B cell (primary cell): ENCODE results near the gene CCR5AS.
"Not testable (repeated sequence)": the region's sequence is repeated elsewhere in the genome, so short reads cannot be mapped to it uniquely, and the experiment has no call there.

Experiments used
- ATAC-seq: fragments of 200-7000 bp; cut with Tn5 transposase; one replicate; pipeline ENCODE4 v1.10.0; 2021; ENCODE audit warnings: low read depth, mild to moderate bottlenecking, moderate number of reproducible peaks, moderate library complexity
- CTCF ChIA-PET: fragments of 350-600 bp; sonication (Branson Sonifier 250); formaldehyde crosslinking; loops from one replicate; lab custom pipeline; 2021; ENCODE audit warnings: antibody characterized with exemption, inconsistent platforms; lab: Charles Lee
- POLR2A ChIA-PET: fragments of 350-600 bp; sonication (Branson Sonifier 250); formaldehyde crosslinking; loops from one replicate; lab custom pipeline; 2021; ENCODE audit warnings: antibody characterized with exemption; lab: Charles Lee
- DNase-seq: peaks from one replicate; pipeline ENCODE4 v3.0.0; 2013
- H2AFZ ChIP-seq: 2 replicates; pipeline ENCODE4 v1.6.1; 2012; ENCODE audit warnings: mild to moderate bottlenecking, low read depth, low read length; ENCODE audit not compliant: insufficient read depth, poor library complexity, severe bottlenecking
- H3K27ac ChIP-seq, 2 donors: 1 replicate in 1 of 2; 2 replicates in 1 of 2; pipeline ENCODE4 v1.5.1; 2012 to 2013; ENCODE audit warnings: low read length in 2 of 2, mild to moderate bottlenecking in 2 of 2, moderate library complexity in 1 of 2
- H3K27me3 ChIP-seq, 4 experiments: fragments of 200-600 bp in 1 of 4; sonication (generic) in 1 of 4; replicated peaks in 1 of 4; 1 replicate in 2 of 4; 2 replicates in 2 of 4; pipeline versions ENCODE4 v1.6.1 to v1.7.0; 2013 to 2016; ENCODE audit warnings: low read length in 3 of 4, mild to moderate bottlenecking in 2 of 4, mixed read lengths in 1 of 4, moderate library complexity in 1 of 4; ENCODE audit not compliant: insufficient read depth in 4 of 4, control insufficient read depth in 3 of 4; ENCODE audit errors: control extremely low read depth in 1 of 4
- H3K36me3 ChIP-seq, 2 experiments: replicated peaks in 1 of 2; 1 replicate in 1 of 2; 2 replicates in 1 of 2; pipeline versions ENCODE4 v1.6.1 to v1.7.1; 2013; ENCODE audit warnings: low read length in 1 of 2; ENCODE audit not compliant: insufficient read depth in 2 of 2, control insufficient read depth in 1 of 2; ENCODE audit errors: control extremely low read depth in 1 of 2, extremely low read depth in 1 of 2
- H3K4me1 ChIP-seq, 2 donors: fragments of 200-600 bp in 1 of 2; sonication (generic) in 1 of 2; 1 replicate in 1 of 2; 2 replicates in 1 of 2; pipeline versions ENCODE4 v1.5.1 to v1.6.1; 2013 to 2017; ENCODE audit warnings: low read length in 2 of 2; ENCODE audit not compliant: control insufficient read depth in 2 of 2, insufficient read depth in 2 of 2
- H3K4me2 ChIP-seq: replicated peaks from 2 replicates; pipeline ENCODE3; 2012; ENCODE audit warnings: mild to moderate bottlenecking, low read depth, low read length; ENCODE audit not compliant: poor library complexity, severe bottlenecking
- H3K4me3 ChIP-seq, 5 experiments: fragments of 200-600 bp in 1 of 5; sonication (generic) in 1 of 5; 1 replicate in 3 of 5; 2 replicates in 2 of 5; pipeline versions ENCODE4 v1.5.1 to v1.7.0; 2011 to 2016; ENCODE audit warnings: low read length in 4 of 5, mild to moderate bottlenecking in 4 of 5, low read depth in 2 of 5, control low read depth in 1 of 5, moderate library complexity in 1 of 5; ENCODE audit not compliant: insufficient read depth in 1 of 5; ENCODE audit errors: control extremely low read depth in 1 of 5, extremely low read depth in 1 of 5
- H3K79me2 ChIP-seq: fragments of 200-600 bp; sonication (generic); one replicate; pipeline ENCODE4 v1.6.0; 2016; ENCODE audit warnings: low read length; ENCODE audit not compliant: control insufficient read depth, insufficient read depth
- H3K9ac ChIP-seq: fragments of 200-600 bp; sonication (generic); 2 replicates; pipeline ENCODE4 v1.6.1; 2017; ENCODE audit warnings: mild to moderate bottlenecking, low read length, moderate library complexity
- H3K9me3 ChIP-seq, 3 donors: one replicate each; pipeline versions ENCODE4 v1.6.1 to v1.7.1; 2013; ENCODE audit warnings: low read length in 2 of 3; ENCODE audit not compliant: control insufficient read depth in 2 of 3, insufficient read depth in 1 of 3; ENCODE audit errors: control extremely low read depth in 1 of 3
- H4K20me1 ChIP-seq: 2 replicates; pipeline ENCODE4 v1.6.0; 2012; ENCODE audit warnings: mild to moderate bottlenecking, low read length; ENCODE audit not compliant: insufficient read depth, control insufficient read depth, poor library complexity, severe bottlenecking
- H3K27ac Mint-ChIP-seq: one replicate; pipeline ENCODE4 v1.8.0; 2021; ENCODE audit warnings: mixed read lengths
- H3K27me3 Mint-ChIP-seq: one replicate; pipeline ENCODE4 v1.8.0; 2021; ENCODE audit warnings: mixed read lengths
- H3K4me1 Mint-ChIP-seq: one replicate; pipeline ENCODE4 v1.8.0; 2021; ENCODE audit warnings: mixed read lengths
- H3K4me3 Mint-ChIP-seq: one replicate; pipeline ENCODE4 v1.8.0; 2021; ENCODE audit warnings: mixed read lengths
- H3K9me3 Mint-ChIP-seq: one replicate; pipeline ENCODE4 v1.8.0; 2022; ENCODE audit warnings: mixed read lengths; ENCODE audit not compliant: insufficient read depth
- CTCF ChIP-seq: fragments of 200-600 bp; IDR thresholded peaks from one replicate; pipeline ENCODE4 v1.8.0; 2022; ENCODE audit warnings: antibody characterized with exemption, mild to moderate bottlenecking
- EZH2 ChIP-seq: IDR thresholded peaks from 2 replicates; pipeline ENCODE4 v1.6.1; 2012; ENCODE audit warnings: borderline replicate concordance, low read depth, mild to moderate bottlenecking, moderate library complexity, low read length; ENCODE audit not compliant: insufficient read depth, poor library complexity, severe bottlenecking
- WGBS: methylation state at CpG from one replicate; pipeline ENCODE4 v1.1.5; 2013; ENCODE audit warnings: missing lambda C conversion rate; ENCODE audit not compliant: insufficient coverage; 5-methylcytosine and 5-hydroxymethylcytosine counted together
- intact Hi-C: fragments of 100-400 bp; cut with micrococcal nuclease; formaldehyde crosslinking; loops from one replicate; pipeline ENCODE4 v1.10.0; 2022

The CCR5AS gene

GRCh38 chr3:46435081-46435726 is 28.3 kb upstream of the CCR5AS start:
- H4K20me1 ChIP-seq, result no peaks in the 10 kb centered on the region
- TF ChIP-seq EZH2, result no peak
- no peak overlapping the region for H3K27ac Mint-ChIP-seq
- CTCF ChIA-PET, result no interaction called here
- POLR2A ChIA-PET, result interaction anchor here (0.7 kb wide), 1 partner anchor 26 kb away, joined by 3 read pairs; no protein-coding TSS in a partner anchor
- no peak overlapping the region for H3K4me2 ChIP-seq
- H3K9me3 ChIP-seq, result peaks cover 0 to 10% (median 6%) of the 10 kb centered on the region in 3 donors
- no peaks in the 10 kb centered on the region for H3K36me3 ChIP-seq
- no peak overlapping the region for H2AFZ ChIP-seq
- H3K4me3 Mint-ChIP-seq, result no peak overlapping the region
- no peak overlapping the region for H3K27ac ChIP-seq
- peaks cover 11% of the 10 kb centered on the region for H3K4me1 Mint-ChIP-seq
- peaks cover 6% of the 10 kb centered on the region for H3K9me3 Mint-ChIP-seq
- DNase-seq (no peak), ATAC-seq (no peak)
- H3K9ac ChIP-seq, result no peak overlapping the region
- intact Hi-C loops, result no loop called here
- H3K27me3 ChIP-seq, result no peaks in the 10 kb centered on the region
- no peaks in the 10 kb centered on the region for H3K79me2 ChIP-seq
- H3K4me1 ChIP-seq, result peaks cover 11 to 12% of the 10 kb centered on the region in 2 donors
- 92% methylated on average over 3 of the region's 3 CpGs for WGBS
- H3K27me3 Mint-ChIP-seq, result no peaks in the 10 kb centered on the region
- no peak overlapping the region for H3K4me3 ChIP-seq

- Histone ChIP-seq H3K27ac (no peak overlapping the region), H3K4me3 (no peak overlapping the region), H3K4me2 (no peak overlapping the region), H3K79me2 (no peaks in the 10 kb centered on the region), H3K36me3 (no peaks in the 10 kb centered on the region), H4K20me1 (no peaks in the 10 kb centered on the region), H3K9ac (no peak overlapping the region), H2AFZ (no peak overlapping the region), H3K4me1 (peaks cover 4% of the 10 kb centered on the region in 2 donors), H3K9me3 (peaks cover 0 to 10% (median 6%) of the 10 kb centered on the region in 3 donors), H3K27me3 (no peaks in the 10 kb centered on the region)
- Mint-ChIP-seq H3K9me3 (peaks cover 6% of the 10 kb centered on the region), H3K27me3 (no peaks in the 10 kb centered on the region), H3K4me3 (no peak overlapping the region), H3K4me1 (peaks cover 4% of the 10 kb centered on the region), H3K27ac (no peak overlapping the region)
- no peak for ATAC-seq
- no peak for TF ChIP-seq CTCF
- no peak for DNase-seq
- ChIA-PET CTCF (no interaction called here), POLR2A (no interaction called here)
- intact Hi-C loops, result no loop called here
- no CpG with 5 or more reads among the region's 1 CpG for WGBS
Observed at GRCh38 chr3:46433841-46434240, 27.0 kb upstream of the CCR5AS start.

GRCh38 chr3:46433118-46433517 is 26.3 kb upstream of the CCR5AS start:
- H3K36me3 ChIP-seq, POLR2A ChIA-PET, H3K4me2 ChIP-seq, H3K27me3 Mint-ChIP-seq, H3K27ac ChIP-seq, H3K27me3 ChIP-seq, ATAC-seq, H3K4me3 ChIP-seq, H3K27ac Mint-ChIP-seq, DNase-seq, H3K4me1 ChIP-seq, H3K4me3 Mint-ChIP-seq, intact Hi-C loops, H4K20me1 ChIP-seq, H3K9me3 Mint-ChIP-seq, H3K79me2 ChIP-seq, H2AFZ ChIP-seq, H3K9ac ChIP-seq, H3K4me1 Mint-ChIP-seq: not testable (repeated sequence)
- CTCF ChIA-PET, result interaction anchor here (1.0 kb wide), 1 partner anchor 156 kb away, joined by 3 read pairs; no protein-coding TSS in a partner anchor
- 47% methylated on average over 2 of the region's 4 CpGs for WGBS
- peaks cover 0 to 10% (median 6%) of the 10 kb centered on the region in 3 donors for H3K9me3 ChIP-seq
